ENCODE measurements around the gene KCNMA1. TPM values are rescaled to one million over a fixed set of nuclear protein-coding genes. Genes with fewer than 3 reads are reported as not detected.
"Not testable (repeated sequence)": the region's sequence is repeated elsewhere in the genome, so short reads cannot be mapped to it uniquely, and the experiment has no call there.

The KCNMA1 gene
- total and polyA plus RNA-seq, 4 donors = 36.2 to 95.0 (median 54.3) TPM

- H3K27ac ChIP-seq (ENCODE audit: low read depth, low read length) = no peak overlapping the region
- H3K27me3 ChIP-seq (ENCODE audit: control insufficient read depth, insufficient read depth, low read length) = no peaks in the 10 kb centered on the region
- no peaks in the 10 kb centered on the region for H3K9me3 ChIP-seq (ENCODE audit: control insufficient read depth, insufficient read depth, low read length)
- peaks cover 9% of the 10 kb centered on the region for H3K4me1 ChIP-seq (ENCODE audit: control insufficient read depth, insufficient read depth, low read length)
- no peak overlapping the region for H3K4me3 ChIP-seq (ENCODE audit: low read depth, low read length)
- peaks cover 2% of the 10 kb centered on the region for H3K36me3 ChIP-seq (ENCODE audit: control insufficient read depth, insufficient read depth, low read length)
- no peak for DNase-seq (ENCODE audit: low read depth in 4 of 6, low spot score in 6 of 6)
- WGBS (ENCODE audit: insufficient coverage) = no CpG with 5 or more reads among the region's 2 CpGs
Observed at GRCh38 chr10:77390481-77390891, 247.1 kb downstream of the KCNMA1 start.

GRCh38 chr10:77388571-77389100, 249.0 kb downstream of the KCNMA1 start:
- WGBS (ENCODE audit: insufficient coverage) = no CpG with 5 or more reads among the region's 2 CpGs
- peaks cover 9% of the 10 kb centered on the region for H3K4me1 ChIP-seq (ENCODE audit: control insufficient read depth, insufficient read depth, low read length)

GRCh38 chr10:77387701-77388100, 249.9 kb downstream of the KCNMA1 start:
- H3K27me3 ChIP-seq (ENCODE audit: control insufficient read depth, insufficient read depth, low read length); DNase-seq (ENCODE audit: low read depth in 4 of 6, low spot score in 6 of 6); H3K27ac ChIP-seq (ENCODE audit: low read depth, low read length); H3K4me1 ChIP-seq (ENCODE audit: control insufficient read depth, insufficient read depth, low read length); H3K9me3 ChIP-seq (ENCODE audit: control insufficient read depth, insufficient read depth, low read length); H3K4me3 ChIP-seq (ENCODE audit: low read depth, low read length); H3K36me3 ChIP-seq (ENCODE audit: control insufficient read depth, insufficient read depth, low read length): not testable (repeated sequence)
- 100% methylated on average over 2 of the region's 2 CpGs for WGBS (ENCODE audit: insufficient coverage)

More at GRCh38 chr10:77388571-77389100, 249.0 kb downstream of the KCNMA1 start:
- Histone ChIP-seq H3K36me3 (ENCODE audit: control insufficient read depth, insufficient read depth, low read length) (no peaks in the 10 kb centered on the region), H3K27ac (ENCODE audit: low read depth, low read length) (no peak overlapping the region), H3K27me3 (ENCODE audit: control insufficient read depth, insufficient read depth, low read length) (no peaks in the 10 kb centered on the region), H3K4me3 (ENCODE audit: low read depth, low read length) (no peak overlapping the region), H3K9me3 (ENCODE audit: control insufficient read depth, insufficient read depth, low read length) (no peaks in the 10 kb centered on the region)
- peak in 2 of 6 donors; percentile 17 to 76 for DNase-seq (ENCODE audit: low read depth in 4 of 6, low spot score in 6 of 6)

GRCh38 chr10:77387247-77387646, 250.4 kb downstream of the KCNMA1 start:
- no peak for DNase-seq (ENCODE audit: low read depth in 4 of 6, low spot score in 6 of 6)
- peaks cover 4% of the 10 kb centered on the region for H3K4me1 ChIP-seq (ENCODE audit: control insufficient read depth, insufficient read depth, low read length)
- H3K27ac ChIP-seq (ENCODE audit: low read depth, low read length) = no peak overlapping the region

GRCh38 chr10:77386838-77387237, 250.8 kb downstream of the KCNMA1 start:
- DNase-seq (ENCODE audit: low read depth in 4 of 6, low spot score in 6 of 6) = no peak
- Histone ChIP-seq H3K27ac (ENCODE audit: low read depth, low read length) (no peak overlapping the region), H3K4me1 (ENCODE audit: control insufficient read depth, insufficient read depth, low read length) (peaks cover 4% of the 10 kb centered on the region), H3K9me3 (ENCODE audit: control insufficient read depth, insufficient read depth, low read length) (no peaks in the 10 kb centered on the region), H3K36me3 (ENCODE audit: control insufficient read depth, insufficient read depth, low read length) (no peaks in the 10 kb centered on the region), H3K27me3 (ENCODE audit: control insufficient read depth, insufficient read depth, low read length) (no peaks in the 10 kb centered on the region), H3K4me3 (ENCODE audit: low read depth, low read length) (no peak overlapping the region)
- 30% methylated on average over 4 of the region's 5 CpGs for WGBS (ENCODE audit: insufficient coverage)

More at GRCh38 chr10:77387247-77387646, 250.4 kb downstream of the KCNMA1 start:
- no peaks in the 10 kb centered on the region for H3K36me3 ChIP-seq (ENCODE audit: control insufficient read depth, insufficient read depth, low read length)
- no peaks in the 10 kb centered on the region for H3K27me3 ChIP-seq (ENCODE audit: control insufficient read depth, insufficient read depth, low read length)
- H3K4me3 ChIP-seq (ENCODE audit: low read depth, low read length) = no peak overlapping the region
- H3K9me3 ChIP-seq (ENCODE audit: control insufficient read depth, insufficient read depth, low read length) = no peaks in the 10 kb centered on the region

- no peaks in the 10 kb centered on the region for H3K27me3 ChIP-seq (ENCODE audit: control insufficient read depth, insufficient read depth, low read length)
- H3K4me3 ChIP-seq (ENCODE audit: low read depth, low read length) = no peak overlapping the region
- H3K27ac ChIP-seq (ENCODE audit: low read depth, low read length) = no peak overlapping the region
Observed at GRCh38 chr10:77386365-77386764, 251.2 kb downstream of the KCNMA1 start.

GRCh38 chr10:77385315-77385714, 252.3 kb downstream of the KCNMA1 start:
- 88% methylated on average over 1 of the region's 2 CpGs for WGBS (ENCODE audit: insufficient coverage)
- no peak for DNase-seq (ENCODE audit: low read depth in 4 of 6, low spot score in 6 of 6)
- H3K9me3 ChIP-seq (ENCODE audit: control insufficient read depth, insufficient read depth, low read length) = no peaks in the 10 kb centered on the region
- H3K36me3 ChIP-seq (ENCODE audit: control insufficient read depth, insufficient read depth, low read length) = no peaks in the 10 kb centered on the region
- peaks cover 4% of the 10 kb centered on the region for H3K4me1 ChIP-seq (ENCODE audit: control insufficient read depth, insufficient read depth, low read length)
- no peak overlapping the region for H3K4me3 ChIP-seq (ENCODE audit: low read depth, low read length)
- no peak overlapping the region for H3K27ac ChIP-seq (ENCODE audit: low read depth, low read length)
- no peaks in the 10 kb centered on the region for H3K27me3 ChIP-seq (ENCODE audit: control insufficient read depth, insufficient read depth, low read length)

More at GRCh38 chr10:77386365-77386764, 251.2 kb downstream of the KCNMA1 start:
- Histone ChIP-seq H3K4me1 (ENCODE audit: control insufficient read depth, insufficient read depth, low read length) (peaks cover 4% of the 10 kb centered on the region), H3K36me3 (ENCODE audit: control insufficient read depth, insufficient read depth, low read length) (no peaks in the 10 kb centered on the region), H3K9me3 (ENCODE audit: control insufficient read depth, insufficient read depth, low read length) (no peaks in the 10 kb centered on the region)
- peak in 1 of 6 donors; percentile 38 for DNase-seq (ENCODE audit: low read depth in 4 of 6, low spot score in 6 of 6)
- no CpG with 5 or more reads among the region's 4 CpGs for WGBS (ENCODE audit: insufficient coverage)

- H3K27me3 ChIP-seq (ENCODE audit: control insufficient read depth, insufficient read depth, low read length) = no peaks in the 10 kb centered on the region
- DNase-seq (ENCODE audit: low read depth in 4 of 6, low spot score in 6 of 6) = peak in 5 of 6 donors; percentile 20 to 94 (median 54)
- H3K36me3 ChIP-seq (ENCODE audit: control insufficient read depth, insufficient read depth, low read length) = no peaks in the 10 kb centered on the region
- H3K4me1 ChIP-seq (ENCODE audit: control insufficient read depth, insufficient read depth, low read length) = peaks cover 1% of the 10 kb centered on the region
- no peak overlapping the region for H3K4me3 ChIP-seq (ENCODE audit: low read depth, low read length)
- no peaks in the 10 kb centered on the region for H3K9me3 ChIP-seq (ENCODE audit: control insufficient read depth, insufficient read depth, low read length)
- WGBS (ENCODE audit: insufficient coverage) = 73% methylated on average over 10 of the region's 14 CpGs
- H3K27ac ChIP-seq (ENCODE audit: low read depth, low read length) = no peak overlapping the region
Observed at GRCh38 chr10:77383861-77384553, 253.6 kb downstream of the KCNMA1 start.

- Histone ChIP-seq H3K9me3 (ENCODE audit: control insufficient read depth, insufficient read depth, low read length) (no peaks in the 10 kb centered on the region), H3K4me1 (ENCODE audit: control insufficient read depth, insufficient read depth, low read length) (no peaks in the 10 kb centered on the region), H3K36me3 (ENCODE audit: control insufficient read depth, insufficient read depth, low read length) (no peaks in the 10 kb centered on the region), H3K27ac (ENCODE audit: low read depth, low read length) (no peak overlapping the region), H3K27me3 (ENCODE audit: control insufficient read depth, insufficient read depth, low read length) (no peaks in the 10 kb centered on the region), H3K4me3 (ENCODE audit: low read depth, low read length) (no peak overlapping the region)
- whole genome bisulfite sequencing (ENCODE audit: insufficient coverage) = 90% methylated on average over 4 of the region's 4 CpGs
- DNase-seq (ENCODE audit: low read depth in 4 of 6, low spot score in 6 of 6) = no peak
Observed at GRCh38 chr10:77381750-77382149, 255.9 kb downstream of the KCNMA1 start.

- H3K36me3 ChIP-seq (ENCODE audit: control insufficient read depth, insufficient read depth, low read length) = no peaks in the 10 kb centered on the region
- DNase-seq (ENCODE audit: low read depth in 4 of 6, low spot score in 6 of 6) = no peak
- no peak overlapping the region for H3K27ac ChIP-seq (ENCODE audit: low read depth, low read length)
- H3K27me3 ChIP-seq (ENCODE audit: control insufficient read depth, insufficient read depth, low read length) = no peaks in the 10 kb centered on the region
- H3K4me1 ChIP-seq (ENCODE audit: control insufficient read depth, insufficient read depth, low read length) = no peaks in the 10 kb centered on the region
- no peak overlapping the region for H3K4me3 ChIP-seq (ENCODE audit: low read depth, low read length)
- WGBS (ENCODE audit: insufficient coverage) = no CpG with 5 or more reads among the region's 1 CpG
- no peaks in the 10 kb centered on the region for H3K9me3 ChIP-seq (ENCODE audit: control insufficient read depth, insufficient read depth, low read length)
Observed at GRCh38 chr10:77380723-77381122, 256.9 kb downstream of the KCNMA1 start.

Data from spinal cord (tissue), 10 donors.